Hematopoietic multipotent progenitor cell treated with erythropoietin and hydrocortisone succinate and interleukin-3 and kit ligand, for 8 days (in vitro differentiated cells): ENCODE results near the gene GATM.
"Not testable (repeated sequence)": the region's sequence is repeated elsewhere in the genome, so short reads cannot be mapped to it uniquely, and the experiment has no call there.

Source experiments
- DNase-seq: peaks from one replicate; pipeline ENCODE4 v3.0.0-alpha.2; 2015

Gene GATM

GRCh38 chr15:45387380-45388007 lies 9.2 kb upstream of the GATM start:
- DNase-seq: no peak

GRCh38 chr15:45386974-45387373 lies 8.6 kb upstream of the GATM start:
- DNase-seq: no peak

GRCh38 chr15:45386420-45386819 lies 8.1 kb upstream of the GATM start:
- no peak for DNase-seq

GRCh38 chr15:45385590-45385989 lies 7.2 kb upstream of the GATM start:
- no peak for DNase-seq

GRCh38 chr15:45384700-45385099 lies 6.4 kb upstream of the GATM start:
- DNase-seq: no peak

- no peak for DNase-seq
Observed at GRCh38 chr15:45378913-45379262, 544 bp upstream of the GATM start.

GRCh38 chr15:45377609-45378148 lies 665 bp downstream of the GATM start:
- no peak for DNase-seq

GRCh38 chr15:45376967-45377608 lies 1.3 kb downstream of the GATM start:
- DNase-seq: peak; percentile 8

GRCh38 chr15:45376300-45376928 lies 1.9 kb downstream of the GATM start:
- DNase-seq: no peak

GRCh38 chr15:45375836-45376235 lies 2.5 kb downstream of the GATM start:
- no peak for DNase-seq

GRCh38 chr15:45373976-45374375 lies 4.4 kb downstream of the GATM start:
- DNase-seq: no peak

- no peak for DNase-seq
Observed at GRCh38 chr15:45372041-45372995, 6.0 kb downstream of the GATM start.

GRCh38 chr15:45371546-45371945 lies 6.8 kb downstream of the GATM start:
- DNase-seq: no peak

GRCh38 chr15:45370042-45370441 lies 8.3 kb downstream of the GATM start:
- not testable (repeated sequence) for DNase-seq

- DNase-seq: not testable (repeated sequence)
Observed at GRCh38 chr15:45367222-45367621, 11.1 kb downstream of the GATM start.

GRCh38 chr15:45364271-45364670 lies 14.1 kb downstream of the GATM start:
- no peak for DNase-seq

- DNase-seq: no peak
Observed at GRCh38 chr15:45363801-45364200, 14.5 kb downstream of the GATM start.

- DNase-seq: no peak
Observed at GRCh38 chr15:45363334-45363733, 15.0 kb downstream of the GATM start.

- no peak for DNase-seq
Observed at GRCh38 chr15:45362419-45362818, 15.9 kb downstream of the GATM start.

GRCh38 chr15:45361878-45362277 lies 16.5 kb downstream of the GATM start:
- no peak for DNase-seq

- DNase-seq: peak; percentile 15
Observed at GRCh38 chr15:45355860-45356259, 22.5 kb downstream of the GATM start.

GRCh38 chr15:45354711-45355110 lies 23.6 kb downstream of the GATM start:
- no peak for DNase-seq

GRCh38 chr15:45351227-45351626 lies 27.1 kb downstream of the GATM start:
- DNase-seq: no peak
